Panc1 (cell line): ENCODE data around the gene JMY.

ENCODE experiments used
- CTCF ChIP-seq: fragments of 450-650 bp; IDR thresholded peaks from 2 replicates; pipeline ENCODE4 v1.5.1; 2017; ENCODE audit warnings: mild to moderate bottlenecking
- POLR2AphosphoS5 ChIP-seq: IDR thresholded peaks from 2 replicates; pipeline ENCODE4 v1.6.1; 2012; ENCODE audit warnings: mild to moderate bottlenecking, low read depth, low read length, moderate library complexity
- REST ChIP-seq, 2 experiments: IDR thresholded peaks; 2 replicates each; pipeline ENCODE4 v1.6.1; 2011 to 2012; ENCODE audit warnings: low read depth in 2 of 2, control low read depth in 1 of 2, low read length in 1 of 2, mild to moderate bottlenecking in 1 of 2, moderate library complexity in 1 of 2; ENCODE audit not compliant: insufficient read depth in 1 of 2
- TCF7L2 ChIP-seq: IDR thresholded peaks from 2 replicates; pipeline ENCODE4 v1.6.1; 2011; ENCODE audit warnings: mild to moderate bottlenecking, low read depth, low read length, inconsistent platforms

GRCh38 chr5:79209505-79209904, 26.4 kb upstream of the JMY start:
- TF ChIP-seq CTCF (no peak), TCF7L2 (no peak), POLR2AphosphoS5 (no peak), REST (IDR thresholded peaks at IDR 0.05; ENCODE audit: insufficient read depth in 1 of 2, low read depth in 2 of 2, low read length in 1 of 2) (no peak)
